GM12878 (cell line): Measurements from ENCODE around the gene FCN2. TPM values are rescaled to one million over a fixed set of nuclear protein-coding genes. Genes with fewer than 3 reads are reported as not detected.

Experiments used
- ATAC-seq: fragments of 200-7000 bp; cut with Tn5 transposase; 3 replicates; pipeline ENCODE4 v1.9.1; 2020; ENCODE audit warnings: mild to moderate bottlenecking, moderate library complexity
- BruUV-seq: library from RNA; stranded (reverse); fragments of 400-500 nt; replicated peaks from 2 replicates; lab custom pipeline; 2021; lab: Mats Ljungman, UMichigan
- CTCF ChIA-PET: fragments of 300-600 bp; sonication (Branson Sonifier 250); formaldehyde crosslinking; extraction: SDS; loops from one replicate; lab custom pipeline; 2021; ENCODE audit warnings: inconsistent platforms; lab: Yijun Ruan, JAX
- POLR2A ChIA-PET: fragments of 350-600 bp; formaldehyde crosslinking; extraction: SDS; loops from one replicate; lab custom pipeline; 2021; ENCODE audit warnings: inconsistent platforms; lab: Charles Lee
- RAD21 ChIA-PET: fragments of 300-600 bp; sonication (Branson Sonifier 250); formaldehyde crosslinking; loops from one replicate; lab custom pipeline; 2023; ENCODE audit warnings: antibody characterized with exemption; ENCODE audit not compliant: unreplicated experiment; lab: Charles Lee
- SMC1A ChIA-PET: fragments of 300-600 bp; sonication (Branson Sonifier 250); formaldehyde crosslinking; loops from one replicate; lab custom pipeline; 2023; ENCODE audit not compliant: unreplicated experiment, uncharacterized antibody; lab: Charles Lee
- DNase-seq: peaks from one replicate; pipeline ENCODE4 v3.0.0-alpha.2; 2011; ENCODE audit warnings: low read depth, low spot score
- FAIRE-seq: peaks from 3 replicates; lab custom pipeline; 2011; peaks lifted over from hg19 to GRCh38; lab: Jason Lieb, UNC
- H2AFZ ChIP-seq: 2 replicates; pipeline ENCODE4 v1.6.0; 2011; ENCODE audit warnings: low read depth, low read length, control low read depth; ENCODE audit not compliant: control insufficient read depth
- H3K27ac ChIP-seq: 2 replicates; pipeline ENCODE4 v1.5.1; 2011; ENCODE audit warnings: control low read depth; ENCODE audit not compliant: control insufficient read depth, insufficient read depth
- H3K27me3 ChIP-seq, 2 experiments: replicated peaks in 1 of 2; 2 replicates each; pipeline versions ENCODE4 v1.6.0 to v1.6.1; 2011; ENCODE audit warnings: low read length in 1 of 2; ENCODE audit not compliant: control insufficient read depth in 2 of 2, insufficient read depth in 2 of 2
- H3K36me3 ChIP-seq, 2 experiments: 2 replicates each; pipeline ENCODE4 v1.5.1; 2011; ENCODE audit warnings: low read length in 1 of 2; ENCODE audit not compliant: control insufficient read depth in 2 of 2, insufficient read depth in 2 of 2
- H3K4me1 ChIP-seq: 2 replicates; pipeline ENCODE4 v1.6.1; 2011; ENCODE audit warnings: mild to moderate bottlenecking, low read length, moderate library complexity, mixed read lengths; ENCODE audit not compliant: control insufficient read depth, insufficient read depth
- H3K4me2 ChIP-seq: 2 replicates; pipeline ENCODE4 v1.6.0; 2011; ENCODE audit warnings: control low read depth; ENCODE audit not compliant: control insufficient read depth, insufficient read depth
- H3K4me3 ChIP-seq: fragments of 200-600 bp; sonication (generic); 2 replicates; pipeline ENCODE4 v1.5.1; 2016
- H3K79me2 ChIP-seq: 2 replicates; pipeline ENCODE4 v1.6.0; 2011; ENCODE audit warnings: low read length; ENCODE audit not compliant: control insufficient read depth, insufficient read depth
- H3K9ac ChIP-seq: 2 replicates; pipeline ENCODE4 v1.8.0; 2011; ENCODE audit warnings: low read length, control low read depth, mixed read lengths; ENCODE audit not compliant: control insufficient read depth, insufficient read depth
- H3K9me3 ChIP-seq: replicated peaks from 3 replicates; pipeline ENCODE4 v1.5.1; 2011; ENCODE audit warnings: mild to moderate bottlenecking, low read length; ENCODE audit not compliant: control insufficient read depth, insufficient read depth
- H4K20me1 ChIP-seq: 2 replicates; pipeline ENCODE4 v1.6.0; 2011; ENCODE audit not compliant: control insufficient read depth, insufficient read depth
- ATF7 ChIP-seq: fragments of 450-650 bp; IDR thresholded peaks from 2 replicates; pipeline ENCODE4 v1.6.1; 2016; ENCODE audit warnings: low read depth, mild to moderate bottlenecking
- CBFB ChIP-seq: IDR thresholded peaks from 2 replicates; pipeline ENCODE4 v1.6.1; 2016; ENCODE audit warnings: antibody characterized with exemption, low read depth
- CEBPB ChIP-seq, 2 experiments: fragments of 150-350 bp in 1 of 2; IDR thresholded peaks; 2 replicates each; pipeline ENCODE4 v1.6.1; 2012 to 2014; ENCODE audit warnings: low read depth in 2 of 2, low read length in 2 of 2, borderline replicate concordance in 1 of 2, inconsistent platforms in 1 of 2
- EZH2 ChIP-seq: IDR thresholded peaks from 2 replicates; pipeline ENCODE4 v1.6.1; 2012; ENCODE audit warnings: low read depth, mild to moderate bottlenecking, control low read depth, inconsistent platforms, low read length, borderline replicate concordance; ENCODE audit not compliant: control insufficient read depth
- HDAC6 ChIP-seq: fragments of 200-600 bp; sonication (generic); IDR thresholded peaks from one replicate; pipeline ENCODE4 v1.8.0; 2017; ENCODE audit warnings: antibody characterized with exemption; ENCODE audit not compliant: unreplicated experiment
- NFYB ChIP-seq: IDR thresholded peaks from 2 replicates; pipeline ENCODE4 v1.6.1; 2011; ENCODE audit warnings: low read depth, mild to moderate bottlenecking, low read length, improper control_type of control experiment, moderate library complexity; ENCODE audit not compliant: insufficient read depth
- RBBP5 ChIP-seq: fragments of 200-600 bp; sonication (generic); conservative IDR thresholded peaks from 2 replicates; pipeline ENCODE4 v1.6.1; 2016
- RCOR1 ChIP-seq: conservative IDR thresholded peaks from 2 replicates; pipeline ENCODE4 v1.6.1; 2012; ENCODE audit warnings: low read depth, low read length, improper control_type of control experiment
- RUNX3 ChIP-seq: IDR thresholded peaks from 2 replicates; pipeline ENCODE4 v1.6.1; 2012; ENCODE audit warnings: low read length, inconsistent platforms
- SIN3A ChIP-seq: IDR thresholded peaks from 2 replicates; pipeline ENCODE4 v1.6.1; 2012; ENCODE audit warnings: low read depth, low read length, improper control_type of control experiment
- ZBED1 ChIP-seq: IDR thresholded peaks from 2 replicates; pipeline ENCODE4 v1.6.1; 2016; ENCODE audit warnings: borderline replicate concordance
- WGBS: methylation state at CpG from one replicate; pipeline ENCODE4 v1.1.6; 2016; ENCODE audit warnings: low lambda C conversion rate; ENCODE audit not compliant: insufficient replicate concordance, insufficient coverage; ENCODE audit errors: missing lambda C conversion rate; 5-methylcytosine and 5-hydroxymethylcytosine counted together
- in situ Hi-C: fragments of 300-500 bp; cut with MboI; formaldehyde crosslinking; loops from 9 replicates; pipeline ENCODE4 v1.14.3; 2018; ENCODE audit warnings: mixed read lengths
- intact Hi-C: fragments of 100-400 bp; cut with micrococcal nuclease; formaldehyde crosslinking; loops from one replicate; pipeline ENCODE4 v1.14.2; 2022; ENCODE audit not compliant: unreplicated experiment
- polyA plus RNA-seq, 11 experiments: library from polyadenylated mRNA; depleted of rRNA in 4 of 11; unstranded in 6 of 11; stranded (reverse) in 5 of 11; fragments of >200 nt; fragmentation: Nextera tagmentation in 4 of 11; fragmentation: Illumina TruSeq in 1 of 11; extraction: Ambion mirVana in 4 of 11; extraction: Trizol in 1 of 11; gene quantifications; 1 replicate in 1 of 11; 2 replicates in 10 of 11; pipeline versions ENCODE4 v1.2.1 to v1.2.3, GENCODE V29; 2011 to 2016; ENCODE audit warnings: inconsistent platforms in 2 of 11, missing spikeins in 2 of 11, low read depth in 1 of 11
- total RNA-seq, 4 experiments: library from RNA; depleted of rRNA in 3 of 4; stranded (reverse); fragments of >200 nt in 3 of 4; fragmentation: Illumina TruSeq in 1 of 4; extraction: Trizol in 1 of 4; gene quantifications; 2 replicates each; pipeline versions ENCODE4 v1.2.1 to v1.2.3, GENCODE V29; 2013 to 2021
- TF ChIP-seq, protein P1 (sequence below): fragments of 450-650 bp; IDR thresholded peaks from 2 replicates; pipeline ENCODE4 v1.6.1; 2016; ENCODE audit warnings: mild to moderate bottlenecking
- TF ChIP-seq, protein P2 (sequence below): fragments of 450-650 bp; IDR thresholded peaks from 2 replicates; pipeline ENCODE4 v1.6.1; 2017; ENCODE audit warnings: low read depth, mild to moderate bottlenecking, moderate library complexity
- TF ChIP-seq, protein P3 (sequence below): fragments of 450-650 bp; IDR thresholded peaks from 2 replicates; pipeline ENCODE4 v1.6.1; 2017; ENCODE audit warnings: mild to moderate bottlenecking, moderate library complexity

Gene FCN2
- total and polyA plus RNA-seq, 10 of the 15 experiments (the other 5 are each of a cell fraction or from before 2014, with no cell fraction given) = not detected

DNA sequence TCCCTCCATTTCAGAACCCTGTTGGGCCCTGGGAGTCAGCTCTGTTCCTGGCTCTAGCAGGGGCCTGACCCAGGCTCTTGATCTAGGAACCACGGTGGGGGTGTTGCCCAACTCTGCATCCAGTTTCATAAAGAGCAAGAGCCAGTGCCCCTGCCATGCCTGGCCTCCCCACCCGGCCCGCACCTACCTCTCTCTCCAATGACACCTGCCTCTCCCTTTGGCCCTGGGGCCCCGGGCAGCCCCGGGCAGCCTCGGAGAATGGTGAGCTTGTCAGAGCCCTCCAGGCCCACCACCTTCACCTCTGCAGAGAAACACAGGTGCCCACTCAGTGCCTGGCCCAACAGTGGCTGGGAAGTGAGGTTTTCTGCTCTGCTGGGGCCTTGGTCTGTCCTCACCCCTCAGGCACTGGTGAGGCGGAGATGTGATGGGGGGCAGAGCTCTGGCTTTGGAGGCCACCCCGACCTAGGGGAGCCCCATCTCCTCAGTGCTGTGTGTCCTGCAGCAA is 35.6 kb downstream of the FCN2 start (continued):
- TF ChIP-seq HDAC6 (no peak), ATF7 (no peak), RBBP5 (no peak), NFYB (no peak)
- TF ChIP-seq, protein P1, sequence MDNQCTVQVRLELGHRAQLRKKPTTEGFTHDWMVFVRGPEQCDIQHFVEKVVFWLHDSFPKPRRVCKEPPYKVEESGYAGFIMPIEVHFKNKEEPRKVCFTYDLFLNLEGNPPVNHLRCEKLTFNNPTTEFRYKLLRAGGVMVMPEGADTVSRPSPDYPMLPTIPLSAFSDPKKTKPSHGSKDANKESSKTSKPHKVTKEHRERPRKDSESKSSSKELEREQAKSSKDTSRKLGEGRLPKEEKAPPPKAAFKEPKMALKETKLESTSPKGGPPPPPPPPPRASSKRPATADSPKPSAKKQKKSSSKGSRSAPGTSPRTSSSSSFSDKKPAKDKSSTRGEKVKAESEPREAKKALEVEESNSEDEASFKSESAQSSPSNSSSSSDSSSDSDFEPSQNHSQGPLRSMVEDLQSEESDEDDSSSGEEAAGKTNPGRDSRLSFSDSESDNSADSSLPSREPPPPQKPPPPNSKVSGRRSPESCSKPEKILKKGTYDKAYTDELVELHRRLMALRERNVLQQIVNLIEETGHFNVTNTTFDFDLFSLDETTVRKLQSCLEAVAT = no peak
- TF ChIP-seq, protein P2, sequence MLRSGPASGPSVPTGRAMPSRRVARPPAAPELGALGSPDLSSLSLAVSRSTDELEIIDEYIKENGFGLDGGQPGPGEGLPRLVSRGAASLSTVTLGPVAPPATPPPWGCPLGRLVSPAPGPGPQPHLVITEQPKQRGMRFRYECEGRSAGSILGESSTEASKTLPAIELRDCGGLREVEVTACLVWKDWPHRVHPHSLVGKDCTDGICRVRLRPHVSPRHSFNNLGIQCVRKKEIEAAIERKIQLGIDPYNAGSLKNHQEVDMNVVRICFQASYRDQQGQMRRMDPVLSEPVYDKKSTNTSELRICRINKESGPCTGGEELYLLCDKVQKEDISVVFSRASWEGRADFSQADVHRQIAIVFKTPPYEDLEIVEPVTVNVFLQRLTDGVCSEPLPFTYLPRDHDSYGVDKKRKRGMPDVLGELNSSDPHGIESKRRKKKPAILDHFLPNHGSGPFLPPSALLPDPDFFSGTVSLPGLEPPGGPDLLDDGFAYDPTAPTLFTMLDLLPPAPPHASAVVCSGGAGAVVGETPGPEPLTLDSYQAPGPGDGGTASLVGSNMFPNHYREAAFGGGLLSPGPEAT = no peak

DNA sequence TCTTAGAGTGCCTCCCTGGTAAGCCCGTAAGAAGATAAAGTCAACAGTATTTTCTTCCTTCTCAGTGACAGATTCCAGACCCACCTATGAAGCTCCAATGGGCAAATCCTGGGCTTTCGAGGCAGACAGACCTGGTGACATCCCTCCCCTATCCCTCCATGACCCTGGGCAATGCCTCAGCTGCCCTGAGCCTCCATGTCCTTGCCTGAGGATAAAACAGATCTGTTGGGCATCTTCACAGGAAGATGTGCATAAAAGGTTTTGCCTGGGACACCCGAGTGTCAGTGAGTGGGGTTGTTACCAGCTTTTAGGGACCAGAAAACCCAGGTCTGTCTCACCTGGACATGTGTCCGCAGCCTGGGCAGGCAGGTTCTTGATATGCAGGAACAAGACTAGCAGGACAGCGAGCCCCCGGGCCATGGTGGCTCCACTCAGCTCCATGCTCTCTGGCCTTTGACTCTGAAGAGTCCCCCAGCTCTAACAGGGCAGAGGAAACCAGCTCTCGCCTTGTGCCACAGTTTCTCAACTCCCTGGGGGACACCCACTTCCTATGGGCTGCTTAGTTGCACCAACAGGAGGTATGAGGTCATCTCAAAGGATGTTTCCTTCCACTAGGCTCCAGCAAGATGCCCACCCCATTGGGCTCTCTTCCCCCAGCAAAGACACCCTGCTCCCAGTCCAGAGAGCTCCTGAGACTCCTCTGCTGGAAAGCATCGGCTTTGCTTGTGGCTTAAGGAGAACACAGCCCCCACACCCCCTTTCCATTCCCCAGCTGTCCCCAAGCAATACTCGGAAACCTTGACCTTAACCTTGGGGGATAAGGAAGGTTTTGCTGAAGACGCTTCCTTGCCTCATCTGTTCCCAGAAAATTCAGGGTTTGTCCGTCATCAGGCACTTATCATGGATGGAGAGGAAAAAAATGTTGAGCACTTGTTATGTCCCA is 37.1 kb downstream of the FCN2 start, which contains the start of gene FCN1:
Gene FCN1 (minus strand): TSS at position 482 of the 943 bp plus-strand sequence. CDS start 41 bp downstream, at position 441.
- ChIA-PET RAD21 (interaction anchor here (0.7 kb wide), 1 partner anchor 138 kb away, joined by 3 read pairs; no protein-coding TSS in a partner anchor), CTCF (interaction anchor here (0.5 kb wide), 1 partner anchor 140 kb away, joined by 3 read pairs; no protein-coding TSS in a partner anchor), SMC1A (interaction anchor here (1.0 kb wide), 1 partner anchor 22 kb away, joined by 3 read pairs; no protein-coding TSS in a partner anchor), POLR2A (no interaction called here)
- DNase-seq (no peak), FAIRE-seq (no peak), ATAC-seq (no peak)
- in situ Hi-C loops = no loop called here
- Histone ChIP-seq H3K4me2 (no peak within 1 kb of the TSS), H3K4me1 (no peaks in the 10 kb centered on the region), H3K9ac (no peak within 1 kb of the TSS), H3K9me3 (peaks cover 3% of the 10 kb centered on the region; the same call in 2 of the 3 replicates), H3K4me3 (no peak within 1 kb of the TSS), H3K27me3 (0 out of 4 replicates have a peak, but pooled peaks cover 0 to 3% of the 10 kb centered on the region in 2 experiments), H4K20me1 (no peaks in the 10 kb centered on the region), H3K27ac (no peak within 1 kb of the TSS), H2AFZ (no peak within 1 kb of the TSS), H3K36me3 (no peaks in the 10 kb centered on the region), H3K79me2 (no peaks in the 10 kb centered on the region)
- intact Hi-C loops = no loop called here
- 25% methylated on average over 11 of the region's 11 CpGs for WGBS
- BruUV-seq = no TSS peak
- no peak for TF ChIP-seq ZBED1
- no peak for TF ChIP-seq RUNX3
- no peak for TF ChIP-seq CBFB
- TF ChIP-seq CEBPB (IDR thresholded peaks at IDR 0.05; ENCODE audit: borderline replicate concordance in 1 of 2, low read depth in 2 of 2, low read length in 2 of 2) = no peak
- no peak for TF ChIP-seq EZH2
- TF ChIP-seq, protein P3, sequence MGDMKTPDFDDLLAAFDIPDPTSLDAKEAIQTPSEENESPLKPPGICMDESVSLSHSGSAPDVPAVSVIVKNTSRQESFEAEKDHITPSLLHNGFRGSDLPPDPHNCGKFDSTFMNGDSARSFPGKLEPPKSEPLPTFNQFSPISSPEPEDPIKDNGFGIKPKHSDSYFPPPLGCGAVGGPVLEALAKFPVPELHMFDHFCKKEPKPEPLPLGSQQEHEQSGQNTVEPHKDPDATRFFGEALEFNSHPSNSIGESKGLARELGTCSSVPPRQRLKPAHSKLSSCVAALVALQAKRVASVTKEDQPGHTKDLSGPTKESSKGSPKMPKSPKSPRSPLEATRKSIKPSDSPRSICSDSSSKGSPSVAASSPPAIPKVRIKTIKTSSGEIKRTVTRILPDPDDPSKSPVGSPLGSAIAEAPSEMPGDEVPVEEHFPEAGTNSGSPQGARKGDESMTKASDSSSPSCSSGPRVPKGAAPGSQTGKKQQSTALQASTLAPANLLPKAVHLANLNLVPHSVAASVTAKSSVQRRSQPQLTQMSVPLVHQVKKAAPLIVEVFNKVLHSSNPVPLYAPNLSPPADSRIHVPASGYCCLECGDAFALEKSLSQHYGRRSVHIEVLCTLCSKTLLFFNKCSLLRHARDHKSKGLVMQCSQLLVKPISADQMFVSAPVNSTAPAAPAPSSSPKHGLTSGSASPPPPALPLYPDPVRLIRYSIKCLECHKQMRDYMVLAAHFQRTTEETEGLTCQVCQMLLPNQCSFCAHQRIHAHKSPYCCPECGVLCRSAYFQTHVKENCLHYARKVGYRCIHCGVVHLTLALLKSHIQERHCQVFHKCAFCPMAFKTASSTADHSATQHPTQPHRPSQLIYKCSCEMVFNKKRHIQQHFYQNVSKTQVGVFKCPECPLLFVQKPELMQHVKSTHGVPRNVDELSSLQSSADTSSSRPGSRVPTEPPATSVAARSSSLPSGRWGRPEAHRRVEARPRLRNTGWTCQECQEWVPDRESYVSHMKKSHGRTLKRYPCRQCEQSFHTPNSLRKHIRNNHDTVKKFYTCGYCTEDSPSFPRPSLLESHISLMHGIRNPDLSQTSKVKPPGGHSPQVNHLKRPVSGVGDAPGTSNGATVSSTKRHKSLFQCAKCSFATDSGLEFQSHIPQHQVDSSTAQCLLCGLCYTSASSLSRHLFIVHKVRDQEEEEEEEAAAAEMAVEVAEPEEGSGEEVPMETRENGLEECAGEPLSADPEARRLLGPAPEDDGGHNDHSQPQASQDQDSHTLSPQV = no peak
- no peak for TF ChIP-seq RCOR1
- no peak for TF ChIP-seq SIN3A
